KG1 (cell line): ENCODE data around the gene GRIA1.

Experiments used
- DNase-seq: peaks from one replicate; lab custom pipeline; 2025; lab: John Stamatoyannopoulos, UW

The GRIA1 gene

GRCh38 chr5:153613672-153614071 is 123.2 kb downstream of the GRIA1 start:
- DNase-seq: no peak

GRCh38 chr5:153617190-153617589 is 126.7 kb downstream of the GRIA1 start:
- no peak for DNase-seq

DNA sequence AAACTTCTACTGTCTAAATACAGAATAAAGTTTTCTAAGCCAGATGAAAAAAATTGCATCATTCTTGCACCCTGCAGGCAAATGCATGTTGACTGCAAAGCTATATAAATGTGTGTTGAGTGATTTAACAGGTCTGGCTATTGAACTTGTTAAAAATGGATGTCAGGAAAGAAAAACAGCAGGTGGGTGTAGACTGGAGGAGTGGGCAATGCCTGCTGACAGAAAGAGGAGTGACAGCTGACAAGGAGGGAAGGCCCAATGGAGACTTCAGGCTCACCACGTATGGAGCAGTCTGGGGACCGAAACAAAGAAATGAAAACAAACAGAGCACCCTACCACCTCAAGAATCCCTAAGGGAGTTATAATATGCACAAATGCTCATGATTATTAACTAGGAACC is 127.8 kb downstream of the GRIA1 start:
- DNase-seq: no peak

GRCh38 chr5:153618867-153619266 is 128.4 kb downstream of the GRIA1 start:
- no peak for DNase-seq

DNA sequence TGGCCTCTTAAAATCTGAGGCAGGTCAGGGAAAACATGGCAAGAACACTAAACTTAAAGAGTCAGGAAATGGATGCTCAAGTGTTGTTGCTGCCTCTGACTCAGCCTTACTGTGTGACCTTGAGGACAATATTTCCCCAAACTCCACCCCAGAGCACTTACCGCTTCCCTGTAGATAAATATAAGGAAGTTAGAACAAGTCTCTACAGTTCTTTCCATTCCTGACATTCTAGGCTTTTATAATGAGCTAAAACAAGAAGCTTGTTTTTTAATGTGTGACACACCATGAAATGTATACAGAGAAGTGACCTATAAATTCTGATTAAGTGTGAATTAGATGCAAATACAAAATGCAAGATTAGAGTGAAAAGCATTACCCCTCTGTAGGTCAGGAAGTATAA is 129.3 kb downstream of the GRIA1 start:
- DNase-seq: no peak

DNA sequence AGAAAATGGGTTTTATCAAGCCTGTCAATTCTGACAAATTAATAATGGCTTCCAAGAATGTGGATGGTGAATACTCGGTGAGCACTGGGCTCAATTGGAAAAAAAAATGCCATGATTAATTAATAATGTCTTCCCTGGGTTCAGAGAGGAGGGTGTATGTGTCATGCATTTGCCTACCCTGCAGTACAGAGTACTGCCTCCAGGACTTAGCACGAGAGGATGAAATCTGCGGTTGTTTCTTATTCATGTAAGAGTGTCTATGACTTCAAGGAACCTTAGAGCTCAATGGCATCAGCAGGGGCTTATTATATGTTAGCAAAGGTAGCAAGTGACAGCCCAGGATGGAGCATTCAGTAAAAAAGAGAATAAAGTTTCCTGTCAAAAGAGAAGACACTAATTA is 132.7 kb downstream of the GRIA1 start:
- no peak for DNase-seq

GRCh38 chr5:153623751-153624450 is 133.4 kb downstream of the GRIA1 start:
- DNase-seq: no peak

DNA sequence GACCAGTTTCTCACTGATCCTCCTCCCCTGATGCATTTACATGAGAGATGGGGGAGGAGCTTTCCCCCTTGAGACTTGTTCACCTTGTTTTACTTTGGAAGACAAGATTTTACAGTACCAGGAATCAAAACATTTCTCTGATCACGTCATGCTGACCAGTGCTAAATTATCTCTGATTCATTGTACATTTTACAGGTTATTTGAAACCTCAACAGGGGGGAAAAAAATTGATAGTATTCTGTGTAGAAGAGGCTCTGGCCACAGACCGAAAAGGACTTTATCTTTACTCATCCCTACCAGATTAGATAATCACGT is 133.9 kb downstream of the GRIA1 start:
- no peak for DNase-seq

DNA sequence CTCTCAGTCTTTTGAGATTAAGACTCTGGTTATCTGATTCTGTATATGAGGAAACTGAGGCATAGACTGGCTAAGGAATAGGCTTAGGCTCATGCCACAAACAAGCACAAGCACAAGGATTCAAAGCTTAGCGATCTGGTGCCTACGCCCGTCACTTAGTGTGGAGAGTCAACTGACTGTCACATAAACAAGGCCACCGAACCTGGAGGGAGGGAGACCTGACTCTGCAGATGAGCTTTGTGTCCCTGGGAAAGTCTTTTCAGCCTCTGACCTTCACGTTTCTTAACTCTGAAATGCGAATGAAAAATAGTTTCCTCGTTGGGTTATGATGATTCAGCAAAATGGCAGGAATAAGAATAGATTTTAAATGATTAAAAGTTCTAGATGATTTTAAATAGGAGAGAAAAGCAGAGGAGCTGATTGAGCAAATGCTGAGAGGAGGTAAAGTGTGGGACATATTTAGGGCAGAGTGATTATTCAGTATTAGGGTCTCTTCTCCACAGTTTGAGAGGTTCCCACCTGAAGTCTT is 135.4 kb downstream of the GRIA1 start:
- no peak for DNase-seq

- no peak for DNase-seq
Measured at GRCh38 chr5:153626836-153627235, 136.4 kb downstream of the GRIA1 start.

GRCh38 chr5:153629027-153629895 is 138.8 kb downstream of the GRIA1 start:
- DNase-seq: no peak

DNA sequence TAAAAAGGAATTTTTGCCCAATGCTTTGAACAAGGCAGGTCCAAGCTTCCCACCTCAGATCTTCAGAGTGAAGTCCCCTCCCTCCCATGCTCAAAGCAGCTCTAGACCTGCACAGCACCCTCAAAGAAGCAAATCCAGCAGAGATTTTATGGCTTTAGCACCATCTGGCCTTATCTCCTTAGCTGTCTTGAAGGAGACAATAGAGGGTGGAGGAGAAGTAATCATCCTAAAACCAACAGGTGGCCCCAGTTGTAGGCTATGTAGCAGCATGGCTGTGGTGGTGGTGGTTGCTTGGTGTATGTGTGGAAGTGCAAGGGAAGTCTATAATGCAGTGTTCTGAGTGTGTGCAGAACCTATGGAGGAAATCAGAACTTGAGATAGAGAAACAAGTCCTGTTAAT is 140.1 kb downstream of the GRIA1 start:
- DNase-seq: no peak

DNA sequence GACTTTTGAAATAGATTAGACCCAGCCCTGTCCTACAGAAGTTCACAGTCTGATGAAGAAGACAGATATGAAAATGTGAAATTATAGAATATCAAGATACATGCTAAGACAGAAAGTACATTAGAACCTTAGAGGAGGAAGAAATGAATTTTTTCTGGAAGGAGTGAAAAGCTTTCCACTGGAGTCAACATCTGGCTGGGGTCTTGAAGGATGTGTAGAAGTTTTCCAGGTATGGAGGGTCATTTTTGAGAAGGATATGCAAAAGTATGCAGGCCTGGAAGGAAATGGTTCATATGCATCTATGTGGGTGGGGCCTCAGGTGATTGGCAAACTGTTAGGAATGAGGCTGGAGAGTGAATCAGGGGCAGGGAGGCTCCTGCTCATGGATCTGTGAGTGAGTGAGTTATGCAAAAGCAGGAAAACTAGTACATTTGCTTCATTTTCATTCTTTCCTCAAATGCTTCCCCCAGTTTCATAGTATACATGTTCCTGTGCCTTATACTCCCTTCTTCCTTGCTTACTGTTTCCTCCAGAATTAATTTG is 142.3 kb downstream of the GRIA1 start:
- no peak for DNase-seq

DNA sequence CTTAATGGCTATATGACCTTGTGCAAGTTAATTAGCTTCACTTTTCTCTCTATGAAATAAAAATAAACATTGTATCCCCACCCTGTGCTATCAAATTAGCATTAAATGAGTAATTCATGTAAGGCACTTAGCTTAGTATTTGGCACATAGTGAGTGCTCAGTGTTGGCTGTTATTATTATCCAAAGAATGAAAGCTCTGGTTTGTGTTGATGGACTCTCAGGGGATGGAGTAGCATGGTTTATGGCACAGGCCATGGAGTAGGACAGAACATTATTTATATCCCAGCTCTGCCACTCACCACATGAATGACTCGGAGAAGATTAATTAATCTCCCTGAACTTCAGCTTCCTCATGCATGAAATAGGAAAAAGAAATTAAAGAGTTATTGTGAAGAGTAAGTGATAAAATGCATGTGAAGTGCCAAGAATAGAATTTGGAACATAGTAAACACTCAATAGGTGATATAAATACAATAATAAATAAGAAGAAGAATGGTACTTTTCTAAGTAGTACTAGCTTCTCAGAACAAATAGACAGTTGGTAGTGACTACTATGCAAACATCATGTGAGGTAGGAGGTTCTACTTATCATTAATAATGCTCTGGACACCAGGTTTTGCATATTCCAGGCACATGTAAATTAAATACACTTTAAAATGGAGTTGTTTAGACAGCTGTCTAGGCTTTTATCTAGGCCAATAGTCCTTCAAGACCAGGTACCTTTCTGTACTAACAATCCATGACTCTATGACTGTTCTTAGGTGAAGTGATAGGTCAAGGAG is 146.4 kb downstream of the GRIA1 start:
- DNase-seq: no peak

DNA sequence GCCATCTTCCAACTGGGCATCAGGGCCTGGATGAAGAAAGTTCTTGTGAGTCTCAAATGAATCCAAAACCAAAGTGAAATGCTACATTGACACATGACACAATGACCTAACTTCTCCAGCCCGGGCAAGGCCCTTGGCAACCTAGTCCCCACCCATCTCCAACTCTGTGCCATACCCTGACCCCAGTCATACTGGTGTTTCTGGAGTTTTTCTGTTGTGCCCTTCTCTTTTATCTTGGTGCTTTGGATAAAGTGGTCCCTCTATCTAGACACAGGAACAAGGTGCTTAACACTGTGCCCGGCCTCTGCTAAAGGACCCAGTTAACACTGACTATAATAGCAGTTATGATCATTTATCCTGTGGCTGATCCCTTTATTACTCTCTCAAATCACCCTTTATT is 149.8 kb downstream of the GRIA1 start:
- no peak for DNase-seq

DNA sequence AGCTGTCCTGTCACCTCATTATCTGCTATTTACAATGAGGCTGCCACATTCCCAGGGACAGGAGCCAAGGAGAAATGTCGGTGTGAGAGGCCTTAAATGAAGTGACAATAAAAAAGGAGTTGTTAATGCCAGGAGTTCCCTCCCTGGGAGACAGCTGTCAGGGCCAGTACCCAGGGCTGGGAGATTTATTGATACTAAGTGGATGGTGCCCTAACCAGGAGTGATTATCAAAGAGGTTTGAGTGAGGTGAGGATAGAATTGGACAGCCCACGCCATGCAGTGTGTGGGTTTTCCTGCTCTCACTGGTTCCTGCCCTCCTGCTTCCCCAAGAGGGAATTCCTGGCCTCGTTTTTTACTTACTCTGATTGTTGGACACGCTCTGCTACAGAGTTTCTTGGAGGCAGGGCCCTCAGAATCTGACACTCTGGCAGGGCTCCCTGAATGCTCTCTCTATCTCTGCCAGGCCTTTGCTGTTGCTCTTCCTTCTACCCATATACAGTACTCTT is 150.8 kb downstream of the GRIA1 start:
- no peak for DNase-seq

DNA sequence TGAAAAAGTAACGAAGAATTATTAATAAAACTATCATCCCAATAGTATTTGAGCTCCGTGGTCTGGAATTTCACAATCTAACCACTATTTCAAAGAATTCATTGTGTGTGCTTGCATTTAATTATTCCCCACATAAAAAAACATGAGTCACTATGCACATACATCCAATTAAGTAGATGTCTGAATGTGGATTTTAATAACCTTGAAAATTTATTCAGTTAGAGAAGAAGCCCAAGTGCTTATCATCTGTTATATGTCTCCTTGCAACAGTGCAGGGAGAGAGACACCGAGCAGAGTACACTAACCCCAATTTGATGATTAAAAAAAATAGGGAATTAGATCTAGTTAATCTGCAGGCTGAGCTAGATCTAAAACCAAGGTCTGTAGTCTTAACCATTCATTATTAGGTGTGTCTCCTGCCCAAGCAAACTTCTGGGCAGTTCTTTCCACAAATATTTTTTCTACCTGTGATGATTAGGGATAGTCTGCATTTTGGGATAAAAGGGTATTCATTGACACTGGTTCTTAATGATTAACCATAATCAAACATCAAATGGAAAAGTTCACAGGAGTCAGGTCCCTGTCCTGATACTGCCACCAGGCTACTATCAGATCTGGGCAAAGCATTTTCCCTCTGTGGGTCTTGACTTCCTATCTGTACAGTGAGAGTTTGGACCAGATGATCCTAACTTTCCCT is 164.2 kb downstream of the GRIA1 start:
- no peak for DNase-seq

DNA sequence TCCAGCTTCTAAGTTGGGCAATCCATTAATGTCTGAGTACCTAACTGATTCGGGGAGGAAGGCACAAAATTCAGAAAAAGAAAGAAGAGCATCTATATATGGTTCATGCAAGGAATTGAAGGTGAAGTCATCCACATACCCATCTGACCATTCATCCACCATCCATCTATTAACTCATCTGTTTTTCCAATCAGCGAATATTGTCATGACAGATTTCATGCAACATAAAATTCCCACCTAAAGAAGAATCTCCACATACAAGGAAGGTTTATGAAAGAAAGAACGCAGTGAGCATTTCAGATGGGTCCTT is 164.7 kb downstream of the GRIA1 start:
- no peak for DNase-seq

DNA sequence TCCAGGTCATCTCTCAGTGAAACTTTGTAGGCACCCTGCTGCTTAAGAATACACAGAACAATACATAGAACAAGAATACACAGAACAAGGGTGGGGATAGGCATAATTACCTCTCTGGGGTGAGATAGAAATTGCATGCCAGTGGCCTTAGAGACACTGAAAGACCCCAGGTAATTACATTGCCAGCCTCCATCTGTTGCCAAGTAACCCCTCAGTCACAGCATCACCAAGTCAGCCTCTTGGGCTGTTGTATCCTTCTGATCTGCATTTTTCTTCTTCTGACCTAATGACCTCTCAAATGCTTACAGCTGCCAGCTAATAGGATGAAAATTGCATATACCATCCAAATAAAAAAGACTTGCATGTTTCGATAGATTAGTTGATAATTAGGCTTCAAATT is 167.7 kb downstream of the GRIA1 start:
- DNase-seq: no peak

GRCh38 chr5:153658606-153659005 is 168.1 kb downstream of the GRIA1 start:
- no peak for DNase-seq

- DNase-seq: no peak
Measured at GRCh38 chr5:153659039-153659736, 168.7 kb downstream of the GRIA1 start.
